ENCODE results near the gene KLHL25. TPM values are rescaled to one million over a fixed set of nuclear protein-coding genes. Genes with fewer than 3 reads are reported as not detected.

KLHL25 gene
- total RNA-seq, 1 experiment from 2014 or later = 16.0 TPM

DNA sequence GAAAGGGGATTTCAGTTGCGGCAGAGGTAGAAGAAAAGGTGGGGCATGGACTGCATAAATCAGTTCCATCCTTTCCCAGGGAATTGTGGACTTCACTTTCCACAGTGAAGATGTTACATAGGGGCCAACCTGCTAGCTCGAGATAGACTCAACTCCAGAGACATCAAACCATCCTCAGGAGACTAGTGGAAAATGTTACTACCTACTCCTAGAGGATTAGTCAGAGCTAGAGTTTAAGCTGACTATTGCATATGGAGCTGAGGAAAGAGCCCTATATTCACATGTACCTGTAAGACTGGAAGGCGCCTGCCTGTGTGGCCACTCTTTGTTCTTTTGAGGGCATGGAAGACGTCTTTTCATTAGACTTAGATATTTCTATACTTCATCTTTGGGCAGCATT lies 69.2 kb downstream of the KLHL25 start:
- intact Hi-C loops (cut with micrococcal nuclease; ENCODE audit: unreplicated experiment) = no loop called here
- H3K36me3 Mint-ChIP-seq (ENCODE audit: insufficient read depth, unreplicated experiment) = peaks cover 34% of the 10 kb centered on the region
- no peak overlapping the region for H3K27ac Mint-ChIP-seq (ENCODE audit: unreplicated experiment)
- no peak for DNase-seq
- no peaks in the 10 kb centered on the region for H3K9me3 Mint-ChIP-seq (ENCODE audit: low read depth, unreplicated experiment)
- H3K4me1 Mint-ChIP-seq (ENCODE audit: low read depth, unreplicated experiment) = no peaks in the 10 kb centered on the region
- no TSS peak for BruUV-seq (replicated peaks)
- CTCF ChIA-PET = no interaction called here
- no peaks in the 10 kb centered on the region for H3K27me3 Mint-ChIP-seq (ENCODE audit: unreplicated experiment)
- no peak overlapping the region for H3K4me3 Mint-ChIP-seq (ENCODE audit: low read depth, unreplicated experiment)
- TF ChIP-seq, protein P1, sequence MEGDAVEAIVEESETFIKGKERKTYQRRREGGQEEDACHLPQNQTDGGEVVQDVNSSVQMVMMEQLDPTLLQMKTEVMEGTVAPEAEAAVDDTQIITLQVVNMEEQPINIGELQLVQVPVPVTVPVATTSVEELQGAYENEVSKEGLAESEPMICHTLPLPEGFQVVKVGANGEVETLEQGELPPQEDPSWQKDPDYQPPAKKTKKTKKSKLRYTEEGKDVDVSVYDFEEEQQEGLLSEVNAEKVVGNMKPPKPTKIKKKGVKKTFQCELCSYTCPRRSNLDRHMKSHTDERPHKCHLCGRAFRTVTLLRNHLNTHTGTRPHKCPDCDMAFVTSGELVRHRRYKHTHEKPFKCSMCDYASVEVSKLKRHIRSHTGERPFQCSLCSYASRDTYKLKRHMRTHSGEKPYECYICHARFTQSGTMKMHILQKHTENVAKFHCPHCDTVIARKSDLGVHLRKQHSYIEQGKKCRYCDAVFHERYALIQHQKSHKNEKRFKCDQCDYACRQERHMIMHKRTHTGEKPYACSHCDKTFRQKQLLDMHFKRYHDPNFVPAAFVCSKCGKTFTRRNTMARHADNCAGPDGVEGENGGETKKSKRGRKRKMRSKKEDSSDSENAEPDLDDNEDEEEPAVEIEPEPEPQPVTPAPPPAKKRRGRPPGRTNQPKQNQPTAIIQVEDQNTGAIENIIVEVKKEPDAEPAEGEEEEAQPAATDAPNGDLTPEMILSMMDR (IDR thresholded peaks at IDR 0.05; ENCODE audit: unreplicated experiment) = no peak

DNA sequence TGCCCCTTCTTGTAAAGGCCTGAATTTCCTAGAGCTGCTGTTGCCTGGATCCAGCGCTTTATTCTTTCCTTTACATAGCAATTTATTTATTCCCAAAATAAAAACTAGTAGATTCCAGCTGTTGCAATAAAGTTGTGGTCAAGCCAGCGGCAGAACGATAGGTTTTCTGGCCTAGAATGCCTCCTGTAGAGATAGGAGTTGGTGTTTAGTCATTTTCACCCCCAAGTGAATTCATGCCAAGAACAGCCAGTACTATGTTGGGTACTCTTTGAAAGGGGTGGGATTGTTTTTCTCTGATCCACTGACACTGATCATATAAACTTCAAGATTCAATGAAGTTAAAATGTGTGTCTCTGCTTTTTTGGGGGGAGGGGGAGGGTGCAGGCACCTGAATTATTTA lies 69.7 kb downstream of the KLHL25 start:
- TF ChIP-seq, protein P1 (IDR thresholded peaks at IDR 0.05; ENCODE audit: unreplicated experiment) = no peak
- peaks cover 32% of the 10 kb centered on the region for H3K36me3 Mint-ChIP-seq (ENCODE audit: insufficient read depth, unreplicated experiment)
- intact Hi-C loops (cut with micrococcal nuclease; ENCODE audit: unreplicated experiment) = no loop called here
- no TSS peak for BruUV-seq (replicated peaks)
- no peaks in the 10 kb centered on the region for H3K27me3 Mint-ChIP-seq (ENCODE audit: unreplicated experiment)
- no peak overlapping the region for H3K4me3 Mint-ChIP-seq (ENCODE audit: low read depth, unreplicated experiment)
- H3K27ac Mint-ChIP-seq (ENCODE audit: unreplicated experiment) = no peak overlapping the region
- no peak for DNase-seq
- CTCF ChIA-PET = no interaction called here
- H3K4me1 Mint-ChIP-seq (ENCODE audit: low read depth, unreplicated experiment) = no peaks in the 10 kb centered on the region
- no peaks in the 10 kb centered on the region for H3K9me3 Mint-ChIP-seq (ENCODE audit: low read depth, unreplicated experiment)

DNA sequence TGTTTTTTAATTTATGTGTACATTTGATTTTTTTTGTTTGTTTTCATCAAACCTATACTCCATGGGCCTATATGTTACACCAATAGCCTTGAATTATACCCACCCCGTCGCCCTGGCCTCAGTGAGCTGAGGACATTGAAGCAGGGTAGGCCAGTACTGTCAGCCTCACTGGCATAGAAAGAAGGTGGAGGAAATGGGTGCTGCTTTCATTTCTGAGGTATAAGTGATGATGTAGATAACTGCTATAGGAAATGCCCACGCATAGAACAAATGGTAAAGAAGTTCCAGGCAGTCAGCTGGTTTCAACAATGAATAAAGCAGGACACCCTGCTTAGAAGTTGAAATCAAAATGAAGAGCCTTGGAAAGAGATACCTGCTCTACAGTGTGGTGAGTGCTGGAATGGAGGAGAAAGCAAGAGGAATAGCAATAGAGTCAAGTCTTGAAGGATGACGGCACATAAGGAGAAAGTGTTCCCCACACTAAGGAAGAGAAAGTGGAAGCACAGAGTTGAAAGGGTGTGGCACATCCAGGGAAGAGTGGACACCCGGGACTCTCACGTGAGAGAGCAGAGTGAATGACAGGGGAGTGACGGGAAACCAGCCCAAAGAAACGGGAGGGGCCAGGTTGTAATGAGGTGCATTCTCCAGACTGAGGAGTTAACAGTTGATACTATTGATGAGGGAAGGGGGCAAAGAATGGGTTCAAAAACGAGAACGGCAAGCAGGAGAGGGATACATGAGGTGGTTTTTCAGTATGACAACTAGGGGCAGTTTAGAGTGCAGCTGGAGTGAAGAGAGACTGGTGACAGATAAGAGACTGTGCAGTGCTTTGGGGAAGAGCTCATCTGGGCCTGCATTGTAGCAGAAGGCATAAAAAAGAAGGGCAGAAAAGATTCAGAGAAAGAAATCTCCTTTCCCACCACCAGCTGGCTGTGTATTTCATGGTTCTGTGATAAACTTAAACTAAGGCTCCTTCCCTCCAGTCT lies 70.5 kb downstream of the KLHL25 start:
- Mint-ChIP-seq H3K9me3 (ENCODE audit: low read depth, unreplicated experiment) (no peaks in the 10 kb centered on the region), H3K27me3 (ENCODE audit: unreplicated experiment) (no peaks in the 10 kb centered on the region), H3K4me3 (ENCODE audit: low read depth, unreplicated experiment) (no peak overlapping the region), H3K4me1 (ENCODE audit: low read depth, unreplicated experiment) (no peaks in the 10 kb centered on the region), H3K36me3 (ENCODE audit: insufficient read depth, unreplicated experiment) (peaks cover 26% of the 10 kb centered on the region), H3K27ac (ENCODE audit: unreplicated experiment) (peak overlapping the region; percentile 4)
- BruUV-seq (replicated peaks) = no TSS peak
- intact Hi-C loops (cut with micrococcal nuclease; ENCODE audit: unreplicated experiment) = no loop called here
- CTCF ChIA-PET = no interaction called here
- TF ChIP-seq, protein P1 (IDR thresholded peaks at IDR 0.05; ENCODE audit: unreplicated experiment) = no peak
- no peak for DNase-seq

DNA sequence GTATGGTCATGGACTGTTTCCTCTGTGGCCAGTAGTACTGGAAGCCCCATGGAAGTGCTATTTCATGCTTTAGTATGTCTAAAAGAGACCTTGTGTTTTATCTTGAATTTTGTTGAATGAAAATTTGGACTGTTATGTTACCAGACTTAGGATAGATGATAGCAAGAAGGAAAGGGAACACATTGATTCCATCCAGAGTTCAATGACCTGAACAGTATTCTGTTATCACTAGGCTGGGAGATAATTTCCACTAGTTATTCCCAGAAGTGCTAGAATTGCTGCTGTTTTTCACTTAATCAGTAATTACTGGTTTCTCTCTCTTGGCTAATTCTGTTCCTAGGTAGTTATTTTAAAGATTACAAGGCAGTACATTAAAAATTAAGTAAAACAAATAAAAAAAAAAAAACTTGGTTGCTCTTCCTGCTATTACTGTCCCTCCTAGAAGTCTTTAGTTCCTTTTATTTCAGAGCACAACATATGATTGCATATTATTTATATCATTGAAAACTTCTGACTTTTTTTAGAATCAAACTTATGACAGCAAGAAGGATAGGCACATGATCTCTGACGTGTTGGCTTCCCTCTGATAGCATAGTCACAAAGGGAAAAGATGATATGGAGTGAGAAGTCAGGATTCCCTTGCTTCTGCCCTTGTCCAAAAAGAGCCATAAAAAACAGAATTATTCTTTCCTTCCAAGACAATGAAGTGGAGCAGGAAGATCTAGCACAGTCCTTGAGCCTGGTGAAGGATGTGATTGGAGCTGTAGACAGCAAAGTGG lies 72.2 kb downstream of the KLHL25 start:
- no TSS peak for BruUV-seq (replicated peaks)
- DNase-seq = no peak
- no peak overlapping the region for H3K4me3 Mint-ChIP-seq (ENCODE audit: low read depth, unreplicated experiment)
- no peak overlapping the region for H3K27ac Mint-ChIP-seq (ENCODE audit: unreplicated experiment)
- no peaks in the 10 kb centered on the region for H3K4me1 Mint-ChIP-seq (ENCODE audit: low read depth, unreplicated experiment)
- peaks cover 35% of the 10 kb centered on the region for H3K36me3 Mint-ChIP-seq (ENCODE audit: insufficient read depth, unreplicated experiment)
- TF ChIP-seq, protein P1 (IDR thresholded peaks at IDR 0.05; ENCODE audit: unreplicated experiment) = no peak
- CTCF ChIA-PET = no interaction called here
- intact Hi-C loops (cut with micrococcal nuclease; ENCODE audit: unreplicated experiment) = no loop called here
- H3K9me3 Mint-ChIP-seq (ENCODE audit: low read depth, unreplicated experiment) = no peaks in the 10 kb centered on the region
- H3K27me3 Mint-ChIP-seq (ENCODE audit: unreplicated experiment) = no peaks in the 10 kb centered on the region
